H1 (cell line): ENCODE measurements around the gene P2RY13. TPM values are rescaled to one million over a fixed set of nuclear protein-coding genes. Genes with fewer than 3 reads are reported as not detected.

Experiments
- CTCF ChIA-PET: fragments of 300-600 bp; sonication (Branson Sonifier 250); formaldehyde crosslinking; loops from one replicate; lab custom pipeline; 2021; ENCODE audit not compliant: partially characterized antibody; lab: Charles Lee
- POLR2A ChIA-PET: fragments of 300-600 bp; sonication (Branson Sonifier 250); formaldehyde crosslinking; loops from one replicate; lab custom pipeline; 2021; ENCODE audit warnings: inconsistent platforms; ENCODE audit not compliant: partially characterized antibody; lab: Charles Lee
- DNase-seq, 2 experiments: peaks; one replicate each; pipeline versions ENCODE4 v3.0.0 to v3.0.0-alpha.2; 2010 to 2022; ENCODE audit warnings: low spot score in 2 of 2, low read depth in 1 of 2, mixed read lengths in 1 of 2
- FAIRE-seq: peaks from 2 replicates; lab custom pipeline; 2011; peaks lifted over from hg19 to GRCh38; lab: Jason Lieb, UNC
- H2AFZ ChIP-seq: 2 replicates; pipeline ENCODE4 v1.8.1; 2012; ENCODE audit warnings: low read length, inconsistent platforms
- H2AK5ac ChIP-seq: 2 replicates; pipeline ENCODE4 v1.6.1; 2013; ENCODE audit warnings: low read depth, low read length
- H2BK120ac ChIP-seq: replicated peaks from 2 replicates; pipeline ENCODE3; 2013; ENCODE audit warnings: low read depth, low read length, inconsistent platforms
- H2BK12ac ChIP-seq: 2 replicates; pipeline ENCODE4 v1.6.1; 2013; ENCODE audit warnings: low read depth, low read length
- H2BK15ac ChIP-seq: 2 replicates; pipeline ENCODE4 v1.6.1; 2013; ENCODE audit warnings: low read length
- H2BK20ac ChIP-seq: 2 replicates; pipeline ENCODE4 v1.6.1; 2013; ENCODE audit warnings: low read length
- H2BK5ac ChIP-seq: 2 replicates; pipeline ENCODE4 v1.6.1; 2013; ENCODE audit warnings: low read depth, low read length
- H3K14ac ChIP-seq: 2 replicates; pipeline ENCODE4 v1.6.1; 2013; ENCODE audit warnings: inconsistent platforms; ENCODE audit not compliant: insufficient read length
- H3K18ac ChIP-seq: 2 replicates; pipeline ENCODE4 v1.6.1; 2013; ENCODE audit warnings: low read length; ENCODE audit errors: extremely low read depth
- H3K23ac ChIP-seq: 2 replicates; pipeline ENCODE4 v1.6.1; 2013; ENCODE audit warnings: inconsistent platforms; ENCODE audit not compliant: insufficient read length
- H3K23me2 ChIP-seq: 2 replicates; pipeline ENCODE4 v1.6.1; 2013; ENCODE audit warnings: low read depth, low read length
- H3K27ac ChIP-seq: 2 replicates; pipeline ENCODE4 v1.6.1; 2011; ENCODE audit warnings: low read depth, low read length, inconsistent platforms
- H3K27me3 ChIP-seq, 4 experiments: replicated peaks in 1 of 4; 1 replicate in 1 of 4; 2 replicates in 3 of 4; pipeline versions ENCODE4 v1.6.1 to v1.8.1; 2011 to 2013; ENCODE audit warnings: low read length in 3 of 4, mild to moderate bottlenecking in 3 of 4, inconsistent platforms in 2 of 4, mixed read lengths in 2 of 4, moderate library complexity in 1 of 4; ENCODE audit not compliant: control insufficient read depth in 3 of 4, insufficient read depth in 3 of 4; ENCODE audit errors: extremely low read depth in 1 of 4
- H3K36me3 ChIP-seq, 4 experiments: 2 replicates each; pipeline versions ENCODE4 v1.6.1 to v1.8.1; 2011 to 2013; ENCODE audit warnings: mild to moderate bottlenecking in 4 of 4, low read length in 3 of 4, moderate library complexity in 2 of 4, control low read depth in 1 of 4, inconsistent platforms in 1 of 4; ENCODE audit not compliant: insufficient read depth in 4 of 4, control insufficient read depth in 2 of 4
- H3K4ac ChIP-seq: replicated peaks from 2 replicates; pipeline ENCODE3; 2013; ENCODE audit warnings: low read length, low read depth, mixed read lengths, inconsistent platforms; ENCODE audit not compliant: insufficient read length
- H3K4me1 ChIP-seq, 4 experiments: replicated peaks in 1 of 4; 1 replicate in 1 of 4; 2 replicates in 3 of 4; pipeline versions ENCODE4 v1.6.1 to v1.8.1; 2011 to 2013; ENCODE audit warnings: low read length in 3 of 4, inconsistent platforms in 2 of 4, mixed read lengths in 1 of 4; ENCODE audit not compliant: insufficient read depth in 4 of 4, control insufficient read depth in 3 of 4
- H3K4me2 ChIP-seq, 2 experiments: 2 replicates each; pipeline versions ENCODE4 v1.6.1 to v1.8.1; 2011 to 2013; ENCODE audit warnings: low read depth in 2 of 2, low read length in 2 of 2, control low read depth in 1 of 2, inconsistent platforms in 1 of 2, mild to moderate bottlenecking in 1 of 2; ENCODE audit not compliant: insufficient read depth in 1 of 2
- H3K4me3 ChIP-seq, 4 experiments: fragments of 200-600, 300-600 bp in 1 of 4; sonication (generic), shearing (Covaris generic), sonication (Bioruptor Twin) in 1 of 4; 2 replicates each; pipeline versions ENCODE4 v1.5.1 to v1.8.1; 2011 to 2016; ENCODE audit warnings: low read length in 4 of 4, low read depth in 3 of 4, control low read depth in 2 of 4, inconsistent platforms in 2 of 4, mild to moderate bottlenecking in 2 of 4, mixed read lengths in 1 of 4, moderate library complexity in 1 of 4; ENCODE audit not compliant: insufficient read depth in 2 of 4; ENCODE audit errors: extremely low read depth in 1 of 4
- H3K56ac ChIP-seq: replicated peaks from 2 replicates; pipeline ENCODE3; 2013; ENCODE audit warnings: low read depth, mild to moderate bottlenecking, mixed read lengths, low read length, inconsistent platforms; ENCODE audit not compliant: insufficient read length
- H3K79me1 ChIP-seq: 2 replicates; pipeline ENCODE4 v1.6.1; 2013; ENCODE audit warnings: low read depth, low read length, control low read depth
- H3K79me2 ChIP-seq, 2 experiments: 2 replicates each; pipeline versions ENCODE4 v1.6.1 to v1.8.1; 2012 to 2013; ENCODE audit warnings: low read length in 2 of 2, mild to moderate bottlenecking in 2 of 2, inconsistent platforms in 1 of 2; ENCODE audit not compliant: insufficient read depth in 2 of 2, control insufficient read depth in 1 of 2
- H3K9ac ChIP-seq, 4 experiments: replicated peaks in 1 of 4; 1 replicate in 1 of 4; 2 replicates in 3 of 4; pipeline versions ENCODE4 v1.6.1 to v1.8.1; 2011 to 2013; ENCODE audit warnings: low read depth in 3 of 4, low read length in 3 of 4, control low read depth in 2 of 4, mild to moderate bottlenecking in 2 of 4, moderate library complexity in 2 of 4, inconsistent platforms in 1 of 4; ENCODE audit errors: extremely low read depth in 1 of 4
- H3K9me3 ChIP-seq, 2 experiments: 2 replicates each; pipeline versions ENCODE4 v1.6.1 to v1.8.1; 2012 to 2013; ENCODE audit warnings: mild to moderate bottlenecking in 2 of 2, moderate library complexity in 2 of 2, control low read depth in 1 of 2, inconsistent platforms in 1 of 2, low read depth in 1 of 2, low read length in 1 of 2, mixed read lengths in 1 of 2; ENCODE audit not compliant: insufficient read depth in 2 of 2
- H4K20me1 ChIP-seq, 2 experiments: replicated peaks in 1 of 2; 2 replicates each; pipeline versions ENCODE3 to v1.8.1; 2011 to 2013; ENCODE audit warnings: inconsistent platforms in 2 of 2, low read length in 2 of 2, mild to moderate bottlenecking in 1 of 2; ENCODE audit not compliant: insufficient read depth in 2 of 2, control insufficient read depth in 1 of 2
- H4K5ac ChIP-seq: 2 replicates; pipeline ENCODE4 v1.6.1; 2013; ENCODE audit warnings: low read length, low read depth, mixed read lengths, inconsistent platforms; ENCODE audit not compliant: insufficient read length
- H4K8ac ChIP-seq: 2 replicates; pipeline ENCODE4 v1.8.0; 2013; ENCODE audit warnings: mild to moderate bottlenecking, moderate library complexity, low read length, inconsistent platforms; ENCODE audit not compliant: insufficient read depth; ENCODE audit errors: extremely low read depth
- H4K91ac ChIP-seq: replicated peaks from 2 replicates; pipeline ENCODE3; 2013; ENCODE audit warnings: low read length, mixed read lengths, inconsistent platforms; ENCODE audit not compliant: insufficient read length
- BACH1 ChIP-seq: IDR thresholded peaks from 2 replicates; pipeline ENCODE4 v1.6.1; 2012; ENCODE audit warnings: low read length, improper control_type of control experiment
- CBX5 ChIP-seq: fragments of 300-800, 300-1000 bp; sonication (generic); IDR thresholded peaks from 2 replicates; pipeline ENCODE4 v1.7.1; 2016; ENCODE audit warnings: antibody characterized with exemption, low read length, low read depth
- CHD1 ChIP-seq: IDR thresholded peaks from 2 replicates; pipeline ENCODE4 v1.6.1; 2012; ENCODE audit warnings: low read depth, low read length, improper control_type of control experiment
- CTBP2 ChIP-seq: IDR thresholded peaks from 2 replicates; pipeline ENCODE4 v1.7.0; 2011; ENCODE audit warnings: borderline replicate concordance, mild to moderate bottlenecking, moderate library complexity, mixed read lengths, low read length; ENCODE audit not compliant: insufficient read depth, insufficient read length
- JUN ChIP-seq: IDR thresholded peaks from 2 replicates; pipeline ENCODE4 v1.6.1; 2011; ENCODE audit warnings: low read depth, mild to moderate bottlenecking, improper control_type of control experiment, low read length
- KDM4A ChIP-seq: IDR thresholded peaks from one replicate; pipeline ENCODE4 v1.7.1; 2012; ENCODE audit warnings: low read depth, mild to moderate bottlenecking, moderate library complexity, low read length, inconsistent platforms; ENCODE audit not compliant: severe bottlenecking
- KDM5A ChIP-seq: fragments of 200-600 bp; IDR thresholded peaks from 2 replicates; pipeline ENCODE4 v1.7.1; 2012; ENCODE audit warnings: mild to moderate bottlenecking, low read length, inconsistent platforms, mixed read lengths
- POLR2A ChIP-seq, 2 experiments: IDR thresholded peaks; 1 replicate in 1 of 2; 2 replicates in 1 of 2; pipeline ENCODE4 v1.6.1; 2011; ENCODE audit warnings: low read depth in 2 of 2, low read length in 2 of 2, mild to moderate bottlenecking in 2 of 2; ENCODE audit errors: control extremely low read depth in 1 of 2
- SAP30 ChIP-seq: fragments of 300-600 bp; sonication (generic); IDR thresholded peaks from 2 replicates; pipeline ENCODE4 v1.7.1; 2012; ENCODE audit warnings: low read length, moderate library complexity, mild to moderate bottlenecking, inconsistent platforms; ENCODE audit not compliant: insufficient read depth, insufficient replicate concordance
- SIRT6 ChIP-seq: IDR thresholded peaks from one replicate; pipeline ENCODE4 v1.7.1; 2012; ENCODE audit warnings: low read length, inconsistent platforms
- SIX5 ChIP-seq: IDR thresholded peaks from 2 replicates; pipeline ENCODE4 v1.6.1; 2011; ENCODE audit warnings: mild to moderate bottlenecking, low read depth, low read length
- SUZ12 ChIP-seq: fragments of 200-600 bp; sonication (generic); IDR thresholded peaks from 2 replicates; pipeline ENCODE4 v1.6.1; 2012; ENCODE audit warnings: mild to moderate bottlenecking, inconsistent platforms, low read length, moderate library complexity, mixed read lengths
- TBP ChIP-seq: IDR thresholded peaks from 2 replicates; pipeline ENCODE4 v1.6.1; 2011; ENCODE audit warnings: low read depth, low read length, improper control_type of control experiment
- WGBS, 2 experiments: shearing (Covaris generic) in 1 of 2; methylation state at CpG; one replicate each; pipeline versions ENCODE4 v1.1.6 to v1.1.7; 2013 to 2015; ENCODE audit warnings: low lambda C conversion rate in 2 of 2, mixed read lengths in 2 of 2, inconsistent platforms in 1 of 2, low coverage in 1 of 2, missing lambda C conversion rate in 1 of 2; ENCODE audit not compliant: insufficient replicate concordance in 2 of 2, insufficient coverage in 1 of 2, insufficient read length in 1 of 2; ENCODE audit errors: extremely low coverage in 1 of 2, missing lambda C conversion rate in 1 of 2; 5-methylcytosine and 5-hydroxymethylcytosine counted together
- polyA plus RNA-seq, 7 experiments: library from polyadenylated mRNA; depleted of rRNA in 3 of 7; stranded (reverse) in 5 of 7; unstranded in 2 of 7; fragments of >200 nt in 5 of 7; fragments of 200-250 nt in 2 of 7; gene quantifications; 1 replicate in 5 of 7; 2 replicates in 1 of 7; 4 replicates in 1 of 7; pipeline versions ENCODE4 v1.2.1 to v1.2.3, GENCODE V29; 2011 to 2013; ENCODE audit warnings: missing spikeins in 2 of 7, mixed read lengths in 2 of 7
- total RNA-seq: library from RNA; stranded (reverse); fragmentation: NEBNext Ultra II Directional; extraction: Animal tissue kit (Norgen Biotek cat#: 25700); gene quantifications from 2 replicates; pipeline ENCODE4 v1.2.1, GENCODE V29; 2021
- TF ChIP-seq, protein P1 (sequence below): IDR thresholded peaks from 2 replicates; pipeline ENCODE4 v1.6.1; 2011; ENCODE audit warnings: low read depth, mild to moderate bottlenecking, low read length; ENCODE audit not compliant: insufficient read depth
- TF ChIP-seq, protein P2 (sequence below): IDR thresholded peaks from 2 replicates; pipeline ENCODE4 v1.6.1; 2012; ENCODE audit warnings: inconsistent platforms

P2RY13 gene
- total and polyA plus RNA-seq, 2 of the 8 experiments (the other 6 are each of a cell fraction or from before 2014, with no cell fraction given), result not detected

DNA sequence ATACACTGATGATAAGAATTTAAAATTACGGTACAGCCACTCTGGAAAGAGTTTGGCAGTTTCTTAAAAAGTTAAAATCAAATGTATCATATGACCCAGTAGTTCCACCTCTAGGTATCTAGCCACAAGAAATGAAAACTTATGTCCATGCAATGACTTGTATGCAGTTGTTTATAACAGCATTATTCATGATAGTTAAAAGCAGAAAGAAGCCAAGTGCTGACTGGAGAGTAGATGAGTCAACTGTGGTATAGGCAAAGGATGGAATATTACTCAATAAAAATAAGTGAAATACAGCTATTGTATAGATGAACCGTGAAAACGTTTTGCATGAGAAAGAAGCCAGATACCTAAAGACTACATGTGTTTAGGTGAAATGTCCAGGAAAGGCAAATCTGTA is 27.6 kb downstream of the P2RY13 start:
- Histone ChIP-seq H3K18ac (no peak overlapping the region), H3K4me1 (peaks cover 4 to 20% (median 15%) of the 10 kb centered on the region in 4 experiments), H3K79me1 (no peaks in the 10 kb centered on the region), H3K4me2 (no peak overlapping the region), H2BK20ac (no peak overlapping the region), H4K91ac (no peak overlapping the region), H3K23me2 (no peaks in the 10 kb centered on the region), H2BK5ac (no peak overlapping the region), H3K27ac (no peak overlapping the region), H4K5ac (no peak overlapping the region), H3K79me2 (no peaks in the 10 kb centered on the region), H2AK5ac (no peak overlapping the region), H3K14ac (no peak overlapping the region), H3K4me3 (no peak overlapping the region), H3K4ac (no peak overlapping the region), H3K27me3 (0 out of 7 replicates have a peak, but pooled peaks cover 0 to 3% (median 0%) of the 10 kb centered on the region in 4 experiments), H3K56ac (no peak overlapping the region), H3K9ac (no peak overlapping the region), H2BK12ac (no peak overlapping the region), H4K8ac (no peak overlapping the region), H3K23ac (no peak overlapping the region), H3K36me3 (no peaks in the 10 kb centered on the region), H4K20me1 (peaks cover 0 to 2% of the 10 kb centered on the region in 2 experiments), H2BK120ac (no peak overlapping the region), H2AFZ (no peak overlapping the region), H3K9me3 (no peaks in the 10 kb centered on the region), H2BK15ac (no peak overlapping the region)
- ChIA-PET POLR2A (no interaction called here), CTCF (interaction anchor here (0.6 to 3.0 kb wide), 2 partner anchors 26 to 216 kb away, joined by 3 to 11 read pairs; no protein-coding TSS in a partner anchor)
- DNase-seq (no peak), FAIRE-seq (no peak)
- WGBS, 2 experiments, result 93% methylated on average over 3 of the region's 3 CpGs; no CpG with 5 or more reads in 1 of the 2 experiments
- no peak for TF ChIP-seq SUZ12
- TF ChIP-seq SAP30, result no peak
- TF ChIP-seq POLR2A (IDR thresholded peaks at IDR 0.05; ENCODE audit: control extremely low read depth in 1 of 2, low read depth in 2 of 2, low read length in 2 of 2), result no peak
- no peak for TF ChIP-seq KDM4A
- TF ChIP-seq CTBP2, result no peak
- TF ChIP-seq SIX5, result no peak
- TF ChIP-seq, protein P1, sequence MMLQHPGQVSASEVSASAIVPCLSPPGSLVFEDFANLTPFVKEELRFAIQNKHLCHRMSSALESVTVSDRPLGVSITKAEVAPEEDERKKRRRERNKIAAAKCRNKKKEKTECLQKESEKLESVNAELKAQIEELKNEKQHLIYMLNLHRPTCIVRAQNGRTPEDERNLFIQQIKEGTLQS, result no peak
- TF ChIP-seq, protein P2, sequence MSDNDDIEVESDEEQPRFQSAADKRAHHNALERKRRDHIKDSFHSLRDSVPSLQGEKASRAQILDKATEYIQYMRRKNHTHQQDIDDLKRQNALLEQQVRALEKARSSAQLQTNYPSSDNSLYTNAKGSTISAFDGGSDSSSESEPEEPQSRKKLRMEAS, result no peak
- no peak for TF ChIP-seq CHD1
- TF ChIP-seq KDM5A, result no peak
- TF ChIP-seq TBP, result no peak
- no peak for TF ChIP-seq SIRT6
- no peak for TF ChIP-seq JUN
- no peak for TF ChIP-seq CBX5
- no peak for TF ChIP-seq BACH1
